ENCODE data around the gene ECHDC3. TPM values are rescaled to one million over a fixed set of nuclear protein-coding genes. Genes with fewer than 3 reads are reported as not detected.

The ECHDC3 gene
- total and polyA plus RNA-seq, 10 of the 15 experiments (the other 5 are each of a cell fraction or from before 2014, with no cell fraction given): 0.16 to 10.0 (median 6.0) TPM

GRCh38 chr10:11721806-11722205, 20.4 kb upstream of the ECHDC3 start (continued):
- no peak for TF ChIP-seq ZNF592 (IDR thresholded peaks at IDR 0.05)
- TF ChIP-seq ZNF622 (IDR thresholded peaks at IDR 0.05): no peak
- TF ChIP-seq YBX1 (IDR thresholded peaks at IDR 0.05): no peak
- TF ChIP-seq KDM1A (IDR thresholded peaks at IDR 0.05; ENCODE audit: borderline replicate concordance): no peak

GRCh38 chr10:11723359-11723758, 18.8 kb upstream of the ECHDC3 start:
- Histone ChIP-seq H3K9me3 (replicated peaks; ENCODE audit: control insufficient read depth, insufficient read depth, low read length) (peaks cover under 1% of the 10 kb centered on the region; the same call in 2 of the 3 replicates), H3K79me2 (ENCODE audit: control insufficient read depth, insufficient read depth, low read length) (no peaks in the 10 kb centered on the region), H3K4me2 (ENCODE audit: control insufficient read depth, insufficient read depth) (no peak overlapping the region), H4K20me1 (ENCODE audit: control insufficient read depth, insufficient read depth) (no peaks in the 10 kb centered on the region), H3K9ac (ENCODE audit: control insufficient read depth, insufficient read depth, low read length) (no peak overlapping the region), H3K27ac (ENCODE audit: control insufficient read depth, insufficient read depth) (no peak overlapping the region), H3K4me3 (no peak overlapping the region), H3K36me3 (ENCODE audit: control insufficient read depth in 2 of 2, insufficient read depth in 2 of 2, low read length in 1 of 2) (no peaks in the 10 kb centered on the region), H2AFZ (ENCODE audit: control insufficient read depth, low read depth, low read length) (no peak overlapping the region), H3K4me1 (ENCODE audit: control insufficient read depth, insufficient read depth, low read length) (peaks cover 9% of the 10 kb centered on the region), H3K27me3 (replicated peaks in 1 of 2; ENCODE audit: control insufficient read depth in 2 of 2, insufficient read depth in 2 of 2, low read length in 1 of 2) (no peaks in the 10 kb centered on the region; a peak in 2 of 4 replicates)
- intact Hi-C loops (cut with micrococcal nuclease; ENCODE audit: unreplicated experiment) (no loop called here), in situ Hi-C loops (cut with MboI) (loop anchor here (5.0 kb wide), 1 partner anchor 206 kb away; no protein-coding TSS in a partner anchor)
- TF ChIP-seq NFYA (IDR thresholded peaks at IDR 0.05; ENCODE audit: borderline replicate concordance, low read depth, low read length) (no peak), CBX3 (IDR thresholded peaks at IDR 0.05; ENCODE audit: borderline replicate concordance, low read depth) (no peak), IKZF2 (IDR thresholded peaks at IDR 0.05) (no peak), CEBPB (IDR thresholded peaks at IDR 0.05; ENCODE audit: borderline replicate concordance in 1 of 2, low read depth in 2 of 2, low read length in 2 of 2) (no peak), NR2F1 (conservative IDR thresholded peaks at IDR 0.05) (no peak), PKNOX1 (IDR thresholded peaks at IDR 0.05) (no peak), GATAD2B (conservative IDR thresholded peaks at IDR 0.05; ENCODE audit: low read depth) (no peak), ATF3 (IDR thresholded peaks at IDR 0.05; ENCODE audit: borderline replicate concordance, extremely low read depth, low read depth, low read length) (no peak), PML (IDR thresholded peaks at IDR 0.05; ENCODE audit: low read length) (no peak), SUPT20H (IDR thresholded peaks at IDR 0.05; ENCODE audit: borderline replicate concordance, control insufficient read depth, low read depth, low read length) (no peak), IRF4 (IDR thresholded peaks at IDR 0.05; ENCODE audit: low read depth, low read length) (no peak), PAX8 (IDR thresholded peaks at IDR 0.05) (no peak), USF1 (IDR thresholded peaks at IDR 0.05; ENCODE audit: borderline replicate concordance, extremely low read length, insufficient read depth, low read depth, low read length) (no peak), SPI1 (IDR thresholded peaks at IDR 0.05; ENCODE audit: borderline replicate concordance, insufficient read depth, low read depth, low read length) (no peak)
- FAIRE-seq (no peak), ATAC-seq (no peak), DNase-seq (ENCODE audit: low read depth, low spot score) (no peak)
- BruUV-seq (replicated peaks): no TSS peak
- 93% methylated on average over 5 of the region's 5 CpGs for WGBS (ENCODE audit: insufficient coverage, insufficient replicate concordance, low lambda C conversion rate, missing lambda C conversion rate)
- CTCF ChIA-PET: interaction anchor here (1.1 to 11.9 kb wide), 5 partner anchors 9 to 209 kb away, joined by 3 to 100 read pairs (median 15); no protein-coding TSS in a partner anchor
- RAD21 ChIA-PET (ENCODE audit: unreplicated experiment): interaction anchor here (4.9 kb wide), 1 partner anchor 209 kb away, joined by 45 read pairs; no protein-coding TSS in a partner anchor
- SMC1A ChIA-PET (ENCODE audit: uncharacterized antibody, unreplicated experiment): interaction anchor here (0.9 to 9.7 kb wide), 5 partner anchors 121 to 209 kb away, joined by 3 to 67 read pairs (median 3); no protein-coding TSS in a partner anchor
- POLR2A ChIA-PET: no interaction called here
